ENCODE results near the gene FYCO1. TPM values are rescaled to one million over a fixed set of nuclear protein-coding genes. Genes with fewer than 3 reads are reported as not detected.

FYCO1 gene
- total RNA-seq, 1 experiment from 2014 or later, result 15.4 TPM

GRCh38 chr3:45985532-45986302 is 9.9 kb downstream of the FYCO1 start:
- Histone ChIP-seq H3K4me2 (ENCODE audit: low read length) (peak overlapping the region; percentile 61), H4K20me1 (ENCODE audit: low read length) (no peaks in the 10 kb centered on the region), H3K27me3 (ENCODE audit: low read length) (no peaks in the 10 kb centered on the region), H3F3A (ENCODE audit: low read length, unreplicated experiment) (no peaks in the 10 kb centered on the region), H3K9ac (ENCODE audit: low read length) (peak overlapping the region; percentile 65), H3K79me2 (ENCODE audit: low read length) (peaks cover 50% of the 10 kb centered on the region), H3K9me2 (replicated peaks; ENCODE audit: low read length) (no peaks in the 10 kb centered on the region), H3K27ac (ENCODE audit: low read length) (peak overlapping the region; percentile 90), H3K4me3 (ENCODE audit: low read length) (no peak overlapping the region), H3K9me3 (ENCODE audit: low read length) (no peaks in the 10 kb centered on the region), H3K36me3 (ENCODE audit: low read depth, low read length) (peaks cover 25% of the 10 kb centered on the region), H2AFZ (ENCODE audit: low read length) (peak overlapping the region; percentile 60), H3K4me1 (ENCODE audit: insufficient read depth, low read length) (peaks cover 68% of the 10 kb centered on the region)
- TF ChIP-seq EZH2phosphoT487 (IDR thresholded peaks at IDR 0.05; ENCODE audit: borderline replicate concordance, low read length) (no peak), EZH2 (IDR thresholded peaks at IDR 0.05; ENCODE audit: low read length, unreplicated experiment) (no peak), CTCF (conservative IDR thresholded peaks at IDR 0.05; ENCODE audit: low read depth, low read length) (no peak)
- POLR2A ChIA-PET (ENCODE audit: unreplicated experiment), result no interaction called here
- intact Hi-C loops (cut with micrococcal nuclease), result loop anchor here (1.0 to 5.0 kb wide), 5 partner anchors 10 to 91 kb away; partner anchors contain the start of gene FYCO1
- no TSS peak for BruUV-seq (replicated peaks)
- CTCF ChIA-PET, result interaction anchor here (0.5 to 1.1 kb wide), 2 partner anchors 90 to 95 kb away, joined by 3 to 4 read pairs; no protein-coding TSS in a partner anchor
- DNase-seq, result no peak
- ATAC-seq, result peak; percentile 7

- intact Hi-C loops (cut with micrococcal nuclease), result loop anchor here (5.0 kb wide), 2 partner anchors 37 to 73 kb away; no protein-coding TSS in a partner anchor
- CTCF ChIA-PET, result no interaction called here
- no peak for ATAC-seq
- H3K79me2 ChIP-seq (ENCODE audit: low read length), result peaks cover 42% of the 10 kb centered on the region
- no peaks in the 10 kb centered on the region for H3K9me3 ChIP-seq (ENCODE audit: low read length)
- no peaks in the 10 kb centered on the region for H4K20me1 ChIP-seq (ENCODE audit: low read length)
- no peaks in the 10 kb centered on the region for H3K27me3 ChIP-seq (ENCODE audit: low read length)
- H3K27ac ChIP-seq (ENCODE audit: low read length), result no peak overlapping the region
- H3K36me3 ChIP-seq (ENCODE audit: low read depth, low read length), result peaks cover 28% of the 10 kb centered on the region
- no peaks in the 10 kb centered on the region for H3K9me2 ChIP-seq (replicated peaks; ENCODE audit: low read length)
- H3K4me1 ChIP-seq (ENCODE audit: insufficient read depth, low read length), result peaks cover 71% of the 10 kb centered on the region
- H3K4me3 ChIP-seq (ENCODE audit: low read length), result no peak overlapping the region
- H3K9ac ChIP-seq (ENCODE audit: low read length), result no peak overlapping the region
- H2AFZ ChIP-seq (ENCODE audit: low read length), result no peak overlapping the region
- DNase-seq, result no peak
- POLR2A ChIA-PET (ENCODE audit: unreplicated experiment), result no interaction called here
- BruUV-seq (replicated peaks), result no TSS peak
- TF ChIP-seq EZH2 (IDR thresholded peaks at IDR 0.05; ENCODE audit: low read length, unreplicated experiment), result no peak
- TF ChIP-seq CTCF (conservative IDR thresholded peaks at IDR 0.05; ENCODE audit: low read depth, low read length), result no peak
- TF ChIP-seq EZH2phosphoT487 (IDR thresholded peaks at IDR 0.05; ENCODE audit: borderline replicate concordance, low read length), result no peak
- H3F3A ChIP-seq (ENCODE audit: low read length, unreplicated experiment), result no peaks in the 10 kb centered on the region
- H3K4me2 ChIP-seq (ENCODE audit: low read length), result no peak overlapping the region
Observed at GRCh38 chr3:45984331-45985312, 11.0 kb downstream of the FYCO1 start.

Data from PC-3 (cell line).